Testis (tissue), 3 donors: Measurements from ENCODE around the gene PLXDC2. TPM values are rescaled to one million over a fixed set of nuclear protein-coding genes. Genes with fewer than 3 reads are reported as not detected.

Experiments used
- DNase-seq: peaks from one replicate; pipeline ENCODE4 v3.0.0-alpha.2; 2019
- H3K27ac ChIP-seq, 2 donors: fragments of 200-600 bp; sonication (generic); one replicate each; pipeline ENCODE4 v1.5.1; 2019
- H3K27me3 ChIP-seq: fragments of 200-600 bp; sonication (generic); one replicate; pipeline ENCODE4 v1.5.1; 2019
- H3K36me3 ChIP-seq: fragments of 200-600 bp; sonication (generic); one replicate; pipeline ENCODE4 v1.5.1; 2017; ENCODE audit warnings: low read depth; ENCODE audit errors: missing control alignments
- H3K4me1 ChIP-seq: fragments of 200-600 bp; sonication (generic); one replicate; pipeline ENCODE4 v1.5.1; 2019
- H3K4me3 ChIP-seq, 2 donors: fragments of 200-600 bp; sonication (generic); one replicate each; pipeline ENCODE4 v1.5.1; 2017 to 2019
- H3K9me3 ChIP-seq: fragments of 200-600 bp; sonication (generic); one replicate; pipeline ENCODE4 v1.5.1; 2017
- POLR2A ChIP-seq: fragments of 450-650 bp; IDR thresholded peaks from one replicate; pipeline ENCODE4 v1.6.1; 2017; ENCODE audit warnings: antibody characterized with exemption, mild to moderate bottlenecking, moderate library complexity
- WGBS, 2 donors: methylation state at CpG; one replicate each; pipeline ENCODE4 v1.1.5; 2018; 5-methylcytosine and 5-hydroxymethylcytosine counted together
- intact Hi-C: fragments of 100-400 bp; cut with DNase I; formaldehyde crosslinking; loops from one replicate; pipeline ENCODE4 v1.15.1; 2023; ENCODE audit warnings: low total_unique reads
- polyA plus RNA-seq: library from polyadenylated mRNA; stranded (reverse); fragments of 350-450 nt; fragmentation: Illumina TruSeq; extraction: RNeasy Lipid Tissue Mini Kit (QIAGEN cat#74804); gene quantifications from one replicate; pipeline ENCODE4 v1.2.3, GENCODE V29; 2014; ENCODE audit warnings: low read depth, low replicate concordance; ENCODE audit not compliant: insufficient read depth
- total RNA-seq, 2 donors: library from RNA; depleted of rRNA; stranded (reverse); fragments of >200 nt; gene quantifications; one replicate each; pipeline ENCODE4 v1.2.3, GENCODE V29; 2016
- TF ChIP-seq, protein P1 (sequence below), 3 experiments: fragments of 450-650 bp in 2 of 3; fragments of 200-600 bp in 1 of 3; sonication (generic) in 1 of 3; IDR thresholded peaks; one replicate each; pipeline ENCODE4 v1.5.1; 2016 to 2019; ENCODE audit warnings: antibody characterized with exemption in 3 of 3, mild to moderate bottlenecking in 2 of 3, moderate library complexity in 1 of 3

PLXDC2 gene
- total and polyA plus RNA-seq, 3 donors from 2014 or later, result 27.5 to 81.7 (median 53.6) TPM

DNA sequence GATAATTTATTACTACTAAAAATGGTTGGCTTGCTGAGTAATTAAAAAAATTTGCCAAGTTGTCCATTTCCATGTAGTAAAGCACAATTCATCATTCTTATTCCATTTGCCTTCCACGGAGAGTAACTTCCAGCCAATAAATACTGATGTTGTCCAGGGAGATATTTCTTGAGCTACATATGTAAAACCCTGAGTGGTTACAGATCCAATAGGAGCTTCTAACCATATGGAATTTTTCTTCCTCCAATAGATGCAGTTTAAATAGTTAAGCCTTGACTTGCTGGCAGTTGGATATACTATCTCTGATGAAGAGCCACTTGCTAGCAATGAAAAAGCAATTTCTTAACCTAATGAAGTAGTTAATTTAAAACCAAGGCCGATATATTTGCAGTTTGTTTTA, 271.1 kb downstream of the PLXDC2 start:
- Histone ChIP-seq H3K4me3 (no peak overlapping the region), H3K27me3 (no peaks in the 10 kb centered on the region), H3K4me1 (peaks cover 10% of the 10 kb centered on the region), H3K36me3 (no peaks in the 10 kb centered on the region), H3K27ac (no peak overlapping the region), H3K9me3 (no peaks in the 10 kb centered on the region)
- TF ChIP-seq, protein P1, sequence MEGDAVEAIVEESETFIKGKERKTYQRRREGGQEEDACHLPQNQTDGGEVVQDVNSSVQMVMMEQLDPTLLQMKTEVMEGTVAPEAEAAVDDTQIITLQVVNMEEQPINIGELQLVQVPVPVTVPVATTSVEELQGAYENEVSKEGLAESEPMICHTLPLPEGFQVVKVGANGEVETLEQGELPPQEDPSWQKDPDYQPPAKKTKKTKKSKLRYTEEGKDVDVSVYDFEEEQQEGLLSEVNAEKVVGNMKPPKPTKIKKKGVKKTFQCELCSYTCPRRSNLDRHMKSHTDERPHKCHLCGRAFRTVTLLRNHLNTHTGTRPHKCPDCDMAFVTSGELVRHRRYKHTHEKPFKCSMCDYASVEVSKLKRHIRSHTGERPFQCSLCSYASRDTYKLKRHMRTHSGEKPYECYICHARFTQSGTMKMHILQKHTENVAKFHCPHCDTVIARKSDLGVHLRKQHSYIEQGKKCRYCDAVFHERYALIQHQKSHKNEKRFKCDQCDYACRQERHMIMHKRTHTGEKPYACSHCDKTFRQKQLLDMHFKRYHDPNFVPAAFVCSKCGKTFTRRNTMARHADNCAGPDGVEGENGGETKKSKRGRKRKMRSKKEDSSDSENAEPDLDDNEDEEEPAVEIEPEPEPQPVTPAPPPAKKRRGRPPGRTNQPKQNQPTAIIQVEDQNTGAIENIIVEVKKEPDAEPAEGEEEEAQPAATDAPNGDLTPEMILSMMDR (IDR thresholded peaks at IDR 0.05), result no peak
- TF ChIP-seq POLR2A, result no peak
- no peak for DNase-seq
- WGBS, 2 donors, result 85 to 91% methylated on average over 2 of the region's 2 CpGs
- intact Hi-C loops, result no loop called here

DNA sequence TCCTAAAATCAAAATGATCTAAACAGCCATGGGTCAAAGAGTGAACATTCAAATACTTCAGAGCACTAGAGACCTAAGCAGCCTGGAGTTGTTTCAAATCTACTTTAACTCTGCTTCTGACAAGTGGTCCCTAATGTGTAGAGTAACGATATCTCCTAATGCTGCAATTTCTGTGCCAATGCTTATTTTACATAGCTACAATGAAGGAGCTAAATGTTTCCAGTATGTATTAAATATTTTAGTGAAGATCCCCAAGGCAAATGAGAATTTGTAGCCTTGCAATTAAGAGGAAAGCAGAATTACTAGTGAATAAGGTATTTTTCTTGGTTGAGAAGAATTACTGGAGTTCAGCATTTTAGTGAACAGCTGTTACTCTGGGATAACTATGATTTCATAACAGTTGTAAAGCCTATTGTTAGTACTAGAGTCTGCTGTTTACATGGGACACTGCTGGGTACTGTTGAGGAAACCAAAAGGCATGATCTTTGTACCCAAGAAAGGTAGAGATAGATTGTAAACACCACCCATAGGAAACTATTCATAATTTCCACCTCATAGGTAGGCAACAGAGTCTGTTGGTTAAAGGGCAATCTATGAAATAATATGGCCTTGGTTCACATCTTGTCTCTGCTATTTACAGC, 271.9 kb downstream of the PLXDC2 start:
- H3K9me3 ChIP-seq, result no peaks in the 10 kb centered on the region
- intact Hi-C loops, result no loop called here
- DNase-seq, result no peak
- H3K4me1 ChIP-seq, result peaks cover 10% of the 10 kb centered on the region
- no peak for TF ChIP-seq POLR2A
- TF ChIP-seq, protein P1 (IDR thresholded peaks at IDR 0.05), result no peak
- no peak overlapping the region for H3K27ac ChIP-seq
- WGBS, 2 donors, result 58 to 68% methylated on average over 1 of the region's 1 CpG
- no peaks in the 10 kb centered on the region for H3K27me3 ChIP-seq
- H3K4me3 ChIP-seq, result no peak overlapping the region
- no peaks in the 10 kb centered on the region for H3K36me3 ChIP-seq

DNA sequence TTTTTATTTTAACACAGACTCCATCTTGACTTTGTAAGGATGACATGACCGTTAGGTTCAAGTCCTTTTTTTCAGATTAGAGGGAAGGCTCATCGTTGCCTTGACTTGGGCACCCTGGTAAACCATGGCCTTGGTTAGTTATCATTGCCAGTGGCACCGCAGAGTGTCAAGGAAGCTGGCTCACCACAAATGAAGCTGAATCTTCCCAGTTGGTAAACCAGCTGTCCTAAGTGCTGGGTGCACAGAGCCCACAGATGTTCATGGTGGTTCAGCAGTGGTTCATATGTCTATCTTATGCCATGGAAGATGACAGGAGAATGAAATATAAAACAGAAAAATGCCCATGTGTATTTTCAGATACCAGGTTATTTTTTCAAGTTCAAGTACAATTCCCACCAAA, 273.6 kb downstream of the PLXDC2 start:
- Histone ChIP-seq H3K27ac (no peak overlapping the region), H3K4me1 (peaks cover 6% of the 10 kb centered on the region), H3K27me3 (no peaks in the 10 kb centered on the region), H3K4me3 (no peak overlapping the region), H3K9me3 (no peaks in the 10 kb centered on the region), H3K36me3 (no peaks in the 10 kb centered on the region)
- TF ChIP-seq, protein P1 (IDR thresholded peaks at IDR 0.05), result no peak
- no peak for TF ChIP-seq POLR2A
- DNase-seq, result no peak
- intact Hi-C loops, result no loop called here
- 92 to 94% methylated on average over 3 of the region's 3 CpGs for WGBS, 2 donors

DNA sequence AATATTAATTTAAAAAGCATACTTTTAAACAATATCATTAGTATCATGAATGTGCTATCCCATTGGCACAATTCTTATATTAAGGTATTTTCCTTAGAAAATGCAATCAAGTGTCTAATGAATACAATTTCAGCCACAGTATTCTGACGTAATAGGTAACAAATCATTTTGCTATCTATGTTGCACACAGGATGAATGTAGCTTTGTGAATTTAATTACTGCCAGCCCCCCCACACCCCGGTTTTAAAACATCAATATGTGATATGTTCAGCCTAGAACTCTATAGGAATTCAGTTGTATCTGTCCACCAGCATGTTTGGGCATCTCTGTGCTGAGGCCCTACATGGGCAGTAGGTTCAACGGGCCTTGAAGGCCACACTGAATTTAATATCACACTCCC, 274.6 kb downstream of the PLXDC2 start:
- no peak overlapping the region for H3K4me3 ChIP-seq
- no peaks in the 10 kb centered on the region for H3K36me3 ChIP-seq
- no peak for DNase-seq
- intact Hi-C loops, result no loop called here
- no peaks in the 10 kb centered on the region for H3K4me1 ChIP-seq
- TF ChIP-seq, protein P1 (IDR thresholded peaks at IDR 0.05), result no peak
- TF ChIP-seq POLR2A, result no peak
- H3K27ac ChIP-seq, result no peak overlapping the region
- WGBS, 2 donors, result 74 to 91% methylated on average over 3 of the region's 3 CpGs
- no peaks in the 10 kb centered on the region for H3K9me3 ChIP-seq
- H3K27me3 ChIP-seq, result no peaks in the 10 kb centered on the region

DNA sequence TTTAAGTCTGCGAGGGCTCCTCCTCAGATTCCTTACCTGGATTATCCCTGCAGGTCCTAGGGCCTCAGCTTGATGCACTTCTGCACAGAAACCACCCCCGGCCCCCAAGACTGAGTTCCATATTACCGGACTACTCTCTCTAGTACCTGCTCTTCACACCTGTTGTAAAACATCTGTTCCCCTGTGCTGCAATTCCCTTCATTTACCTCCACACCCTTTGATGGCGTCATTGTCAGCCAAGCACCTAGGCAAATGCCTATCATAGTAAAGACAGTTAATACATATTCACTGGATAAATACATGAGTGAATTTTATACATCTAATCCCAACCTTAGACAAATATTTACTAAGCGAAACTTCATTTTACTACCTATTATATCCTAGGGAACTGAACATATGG, 275.5 kb downstream of the PLXDC2 start:
- H3K4me3 ChIP-seq, result no peak overlapping the region
- no peaks in the 10 kb centered on the region for H3K4me1 ChIP-seq
- no peak overlapping the region for H3K27ac ChIP-seq
- no peaks in the 10 kb centered on the region for H3K27me3 ChIP-seq
- H3K36me3 ChIP-seq, result no peaks in the 10 kb centered on the region
- no peak for TF ChIP-seq POLR2A
- TF ChIP-seq, protein P1 (IDR thresholded peaks at IDR 0.05), result no peak
- DNase-seq, result no peak
- intact Hi-C loops, result no loop called here
- WGBS, 2 donors, result 93 to 94% methylated on average over 5 of the region's 5 CpGs
- H3K9me3 ChIP-seq, result no peaks in the 10 kb centered on the region
